SH-SY5Y (cell line): Measurements from ENCODE around the gene CNNM2.

ENCODE experiments used
- GATA2 ChIP-seq: IDR thresholded peaks from 2 replicates; pipeline ENCODE4 v1.6.1; 2011; ENCODE audit warnings: mild to moderate bottlenecking, low read depth, low read length
- GATA3 ChIP-seq: IDR thresholded peaks from 2 replicates; pipeline ENCODE4 v1.6.1; 2011; ENCODE audit warnings: low read depth, mild to moderate bottlenecking, low read length, moderate library complexity

DNA sequence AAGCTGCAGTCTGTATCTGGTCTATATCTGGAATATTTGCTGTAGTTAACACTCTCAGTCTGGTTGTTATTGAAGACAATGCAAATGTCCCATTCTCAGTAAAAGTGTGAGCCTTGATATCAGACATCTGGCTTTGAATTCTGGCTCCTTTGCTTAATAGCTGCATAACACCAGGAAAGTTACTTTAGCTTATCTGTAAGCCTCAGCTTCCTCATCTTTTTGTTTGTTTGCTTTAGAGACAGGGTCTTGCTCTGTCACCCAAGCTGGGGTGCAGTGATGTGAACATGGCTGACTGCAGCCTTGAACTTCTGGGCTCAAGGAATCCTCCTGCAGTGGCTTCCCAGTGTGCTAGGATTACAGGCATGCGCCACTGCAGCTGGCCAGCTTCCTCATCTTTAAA, 41.3 kb downstream of the CNNM2 start:
- TF ChIP-seq GATA3 (no peak), GATA2 (no peak)
